ENCODE measurements around the gene CYP2B6. TPM values are rescaled to one million over a fixed set of nuclear protein-coding genes. Genes with fewer than 3 reads are reported as not detected.
"Not testable (repeated sequence)": the region's sequence is repeated elsewhere in the genome, so short reads cannot be mapped to it uniquely, and the experiment has no call there.

CYP2B6 gene
- total RNA-seq, 1 donor from 2014 or later = not detected

DNA sequence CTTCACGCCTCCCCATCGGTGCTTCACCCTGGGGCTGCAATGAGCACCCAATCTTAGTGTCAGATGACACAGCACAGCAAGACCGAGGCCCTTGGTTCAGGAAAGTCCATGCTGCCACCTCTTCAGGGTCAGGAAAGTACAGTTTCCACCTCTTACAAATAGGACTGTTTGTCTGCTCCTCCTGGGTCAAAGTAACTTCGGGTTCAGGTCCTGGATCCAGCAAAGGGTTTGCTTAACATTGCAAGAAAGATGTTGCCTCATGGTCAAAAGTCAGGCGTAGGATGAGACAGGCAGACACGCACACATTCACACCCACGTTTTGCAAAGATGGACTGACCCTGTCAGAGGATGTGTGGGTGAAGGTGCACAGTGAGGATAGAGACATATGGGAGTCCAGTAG, 1.6 kb upstream of the CYP2B6 start:
- Mint-ChIP-seq H3K27ac (ENCODE audit: unreplicated experiment) (no peak overlapping the region), H3K36me3 (ENCODE audit: low read depth) (no peaks in the 10 kb centered on the region), H3K27me3 (ENCODE audit: low read depth) (peaks cover 10% of the 10 kb centered on the region), H3K9me3 (ENCODE audit: low read depth) (peaks cover 15% of the 10 kb centered on the region), H3K4me1 (ENCODE audit: low read depth) (no peaks in the 10 kb centered on the region), H3K4me3 (ENCODE audit: unreplicated experiment) (no peak overlapping the region)
- no peak for DNase-seq (ENCODE audit: low spot score)
- TF ChIP-seq, protein P1, sequence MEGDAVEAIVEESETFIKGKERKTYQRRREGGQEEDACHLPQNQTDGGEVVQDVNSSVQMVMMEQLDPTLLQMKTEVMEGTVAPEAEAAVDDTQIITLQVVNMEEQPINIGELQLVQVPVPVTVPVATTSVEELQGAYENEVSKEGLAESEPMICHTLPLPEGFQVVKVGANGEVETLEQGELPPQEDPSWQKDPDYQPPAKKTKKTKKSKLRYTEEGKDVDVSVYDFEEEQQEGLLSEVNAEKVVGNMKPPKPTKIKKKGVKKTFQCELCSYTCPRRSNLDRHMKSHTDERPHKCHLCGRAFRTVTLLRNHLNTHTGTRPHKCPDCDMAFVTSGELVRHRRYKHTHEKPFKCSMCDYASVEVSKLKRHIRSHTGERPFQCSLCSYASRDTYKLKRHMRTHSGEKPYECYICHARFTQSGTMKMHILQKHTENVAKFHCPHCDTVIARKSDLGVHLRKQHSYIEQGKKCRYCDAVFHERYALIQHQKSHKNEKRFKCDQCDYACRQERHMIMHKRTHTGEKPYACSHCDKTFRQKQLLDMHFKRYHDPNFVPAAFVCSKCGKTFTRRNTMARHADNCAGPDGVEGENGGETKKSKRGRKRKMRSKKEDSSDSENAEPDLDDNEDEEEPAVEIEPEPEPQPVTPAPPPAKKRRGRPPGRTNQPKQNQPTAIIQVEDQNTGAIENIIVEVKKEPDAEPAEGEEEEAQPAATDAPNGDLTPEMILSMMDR (IDR thresholded peaks at IDR 0.05) = no peak

DNA sequence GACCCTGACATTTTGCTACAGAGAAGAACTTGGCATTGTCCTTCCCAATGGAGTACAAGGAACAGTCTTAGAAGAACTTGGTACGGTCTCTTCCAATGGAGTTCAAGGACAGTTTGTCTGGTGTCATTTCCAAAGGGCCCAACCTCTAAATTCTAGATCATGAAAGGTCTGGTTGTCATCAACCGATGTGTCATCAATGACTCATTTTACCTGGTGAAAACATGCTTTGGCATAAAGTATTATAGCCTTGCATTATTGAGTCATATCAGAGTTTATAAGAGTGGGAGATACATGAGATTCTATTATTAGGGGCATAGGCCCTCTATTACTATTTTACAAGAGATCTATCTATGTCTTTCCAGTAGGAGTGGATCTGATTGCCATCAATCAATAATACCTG, 4.3 kb downstream of the CYP2B6 start:
- Mint-ChIP-seq H3K4me1 (ENCODE audit: low read depth) (no peaks in the 10 kb centered on the region), H3K4me3 (ENCODE audit: unreplicated experiment) (no peak overlapping the region), H3K36me3 (ENCODE audit: low read depth) (no peaks in the 10 kb centered on the region), H3K27me3 (ENCODE audit: low read depth) (peaks cover 9% of the 10 kb centered on the region), H3K9me3 (ENCODE audit: low read depth) (no peaks in the 10 kb centered on the region), H3K27ac (ENCODE audit: unreplicated experiment) (no peak overlapping the region)
- DNase-seq (ENCODE audit: low spot score) = no peak
- TF ChIP-seq, protein P1 (IDR thresholded peaks at IDR 0.05) = no peak

DNA sequence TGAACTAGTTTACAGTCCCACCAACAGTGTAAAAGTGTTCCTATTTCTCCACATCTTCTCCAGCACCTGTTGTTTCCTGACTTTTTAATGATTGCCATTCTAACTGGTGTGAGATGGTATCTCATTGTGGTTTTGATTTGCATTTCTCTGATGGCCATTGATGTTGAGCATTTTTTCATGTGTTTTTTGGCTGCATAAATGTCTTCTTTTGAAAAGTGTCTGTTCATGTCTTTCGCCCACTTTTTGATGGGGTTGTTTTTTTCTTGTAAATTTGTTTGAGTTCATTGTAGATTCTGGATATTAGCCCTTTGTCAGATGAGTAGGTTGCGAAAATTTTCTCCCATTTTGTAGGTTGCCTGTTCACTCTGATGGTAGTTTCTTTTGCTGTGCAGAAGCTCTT, 7.9 kb downstream of the CYP2B6 start:
- not testable (repeated sequence) for H3K4me3 Mint-ChIP-seq (ENCODE audit: unreplicated experiment); H3K9me3 Mint-ChIP-seq (ENCODE audit: low read depth); H3K27me3 Mint-ChIP-seq (ENCODE audit: low read depth); H3K4me1 Mint-ChIP-seq (ENCODE audit: low read depth); DNase-seq (ENCODE audit: low spot score); H3K36me3 Mint-ChIP-seq (ENCODE audit: low read depth); H3K27ac Mint-ChIP-seq (ENCODE audit: unreplicated experiment)

DNA sequence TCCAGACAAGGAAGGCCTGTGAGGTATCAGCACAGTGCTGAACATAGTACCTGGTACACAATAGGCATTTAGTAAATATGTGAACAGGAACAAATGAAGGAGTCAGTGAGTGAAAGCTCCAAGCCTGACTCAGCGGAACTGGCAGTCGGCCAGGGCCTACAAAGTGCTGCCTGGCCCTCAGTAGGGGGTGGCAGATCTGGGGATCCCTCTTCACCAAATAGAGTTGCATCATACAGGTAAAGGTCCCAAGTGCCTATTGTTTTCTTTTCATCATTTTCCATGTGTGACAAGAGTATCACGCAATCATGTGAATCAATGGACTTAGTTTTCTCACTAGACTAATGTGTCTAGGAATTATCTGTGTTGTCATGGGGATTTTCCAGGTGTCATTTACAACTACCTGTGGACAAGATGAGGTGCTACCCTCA, 9.2 kb downstream of the CYP2B6 start:
- DNase-seq (ENCODE audit: low spot score) = no peak
- Mint-ChIP-seq H3K36me3 (ENCODE audit: low read depth) (no peaks in the 10 kb centered on the region), H3K4me1 (ENCODE audit: low read depth) (no peaks in the 10 kb centered on the region), H3K9me3 (ENCODE audit: low read depth) (peaks cover 2% of the 10 kb centered on the region), H3K4me3 (ENCODE audit: unreplicated experiment) (no peak overlapping the region), H3K27ac (ENCODE audit: unreplicated experiment) (no peak overlapping the region), H3K27me3 (ENCODE audit: low read depth) (peaks cover 11% of the 10 kb centered on the region)
- TF ChIP-seq, protein P1 (IDR thresholded peaks at IDR 0.05) = no peak

DNA sequence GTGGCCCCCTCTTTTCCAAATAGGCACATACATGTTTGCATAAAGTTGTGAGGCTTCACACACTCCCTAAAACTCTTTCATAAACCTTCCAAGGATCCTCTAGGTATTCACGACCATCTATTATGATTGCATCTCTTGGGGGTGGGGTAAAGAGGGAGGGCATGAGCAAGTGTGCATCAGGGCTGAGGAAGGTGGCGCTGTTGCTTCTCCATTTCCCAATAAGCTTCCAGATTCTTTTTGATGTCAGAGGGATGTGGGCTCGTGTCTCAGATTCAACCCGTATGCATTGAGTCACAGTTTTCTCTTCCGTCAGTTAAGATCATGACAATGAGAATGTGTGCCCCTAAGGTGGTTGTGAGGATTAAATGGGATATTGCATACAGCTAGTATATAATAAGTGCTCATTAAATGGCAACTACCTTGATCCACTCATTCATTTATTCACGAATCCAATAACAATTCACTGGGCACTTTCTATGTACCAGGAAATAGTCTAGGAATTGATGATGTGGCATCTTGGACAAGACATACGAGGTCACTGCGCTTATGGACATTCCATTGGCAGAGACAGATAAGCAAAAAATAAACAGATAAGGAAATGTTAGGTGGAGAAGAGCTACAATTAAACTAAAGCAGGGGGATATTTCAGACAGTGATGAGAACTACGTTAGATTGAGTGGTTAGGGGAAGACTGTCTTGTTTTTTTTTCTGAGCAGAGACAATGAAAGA, 10.3 kb downstream of the CYP2B6 start:
- H3K4me3 Mint-ChIP-seq (ENCODE audit: unreplicated experiment) = no peak overlapping the region

DNA sequence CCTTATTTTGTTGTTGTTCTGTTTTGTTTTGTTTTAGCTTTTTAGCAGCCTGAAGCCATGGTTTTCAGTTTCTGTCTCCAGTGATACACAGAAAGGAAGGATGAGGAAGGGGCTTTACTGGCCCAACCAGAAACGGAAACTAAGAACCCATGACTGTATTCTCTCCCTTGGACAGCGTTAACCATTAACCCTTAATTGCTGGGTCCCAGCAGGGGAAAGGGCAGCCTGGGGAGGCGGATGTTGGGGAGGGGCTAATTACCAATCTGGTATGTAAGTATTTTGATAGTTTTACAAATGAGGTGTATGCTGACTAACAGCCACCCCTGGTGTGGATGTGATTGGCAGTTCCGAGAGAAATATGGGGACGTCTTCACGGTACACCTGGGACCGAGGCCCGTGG, 12.6 kb downstream of the CYP2B6 start:
- DNase-seq (ENCODE audit: low spot score); H3K27ac Mint-ChIP-seq (ENCODE audit: unreplicated experiment): not testable (repeated sequence)

More for the DNA sequence above, 10.3 kb downstream of the CYP2B6 start:
- TF ChIP-seq, protein P1 (IDR thresholded peaks at IDR 0.05) = no peak
- Mint-ChIP-seq H3K27ac (ENCODE audit: unreplicated experiment) (no peak overlapping the region), H3K9me3 (ENCODE audit: low read depth) (peaks cover 2% of the 10 kb centered on the region), H3K36me3 (ENCODE audit: low read depth) (no peaks in the 10 kb centered on the region), H3K4me1 (ENCODE audit: low read depth) (no peaks in the 10 kb centered on the region), H3K27me3 (ENCODE audit: low read depth) (peaks cover 10% of the 10 kb centered on the region)
- no peak for DNase-seq (ENCODE audit: low spot score)

More for the DNA sequence above, 12.6 kb downstream of the CYP2B6 start:
- H3K36me3 Mint-ChIP-seq (ENCODE audit: low read depth); H3K4me1 Mint-ChIP-seq (ENCODE audit: low read depth); H3K4me3 Mint-ChIP-seq (ENCODE audit: unreplicated experiment); H3K9me3 Mint-ChIP-seq (ENCODE audit: low read depth): not testable (repeated sequence)
- peaks cover 17% of the 10 kb centered on the region for H3K27me3 Mint-ChIP-seq (ENCODE audit: low read depth)
